Measurements from ENCODE around the gene SNRK. TPM values are rescaled to one million over a fixed set of nuclear protein-coding genes. Genes with fewer than 3 reads are reported as not detected.

Gene SNRK
- total RNA-seq, 1 experiment from 2014 or later: 12.0 TPM

- no peaks in the 10 kb centered on the region for H3K79me1 ChIP-seq (ENCODE audit: insufficient read depth, low read depth, low read length, poor library complexity, severe bottlenecking)
- H3K9me3 ChIP-seq (ENCODE audit: control insufficient read depth, low read depth, low read length): no peaks in the 10 kb centered on the region
- no peak overlapping the region for H2BK120ac ChIP-seq (ENCODE audit: low read depth, low read length, poor library complexity, severe bottlenecking)
- TF ChIP-seq, protein P1, sequence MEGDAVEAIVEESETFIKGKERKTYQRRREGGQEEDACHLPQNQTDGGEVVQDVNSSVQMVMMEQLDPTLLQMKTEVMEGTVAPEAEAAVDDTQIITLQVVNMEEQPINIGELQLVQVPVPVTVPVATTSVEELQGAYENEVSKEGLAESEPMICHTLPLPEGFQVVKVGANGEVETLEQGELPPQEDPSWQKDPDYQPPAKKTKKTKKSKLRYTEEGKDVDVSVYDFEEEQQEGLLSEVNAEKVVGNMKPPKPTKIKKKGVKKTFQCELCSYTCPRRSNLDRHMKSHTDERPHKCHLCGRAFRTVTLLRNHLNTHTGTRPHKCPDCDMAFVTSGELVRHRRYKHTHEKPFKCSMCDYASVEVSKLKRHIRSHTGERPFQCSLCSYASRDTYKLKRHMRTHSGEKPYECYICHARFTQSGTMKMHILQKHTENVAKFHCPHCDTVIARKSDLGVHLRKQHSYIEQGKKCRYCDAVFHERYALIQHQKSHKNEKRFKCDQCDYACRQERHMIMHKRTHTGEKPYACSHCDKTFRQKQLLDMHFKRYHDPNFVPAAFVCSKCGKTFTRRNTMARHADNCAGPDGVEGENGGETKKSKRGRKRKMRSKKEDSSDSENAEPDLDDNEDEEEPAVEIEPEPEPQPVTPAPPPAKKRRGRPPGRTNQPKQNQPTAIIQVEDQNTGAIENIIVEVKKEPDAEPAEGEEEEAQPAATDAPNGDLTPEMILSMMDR (conservative IDR thresholded peaks at IDR 0.05): no peak
- no peak overlapping the region for H2AK5ac ChIP-seq (ENCODE audit: insufficient read length, low read length)
- no peak for DNase-seq
- H3K79me2 ChIP-seq (ENCODE audit: insufficient read depth, low read length): no peaks in the 10 kb centered on the region
- H2BK15ac ChIP-seq (ENCODE audit: low read depth, low read length): no peak overlapping the region; the same call in 1 of the 2 replicates
- no peak overlapping the region for H2BK5ac ChIP-seq (ENCODE audit: insufficient read length, low read length)
- H3K27me3 ChIP-seq (ENCODE audit: insufficient read depth, low read length): no peaks in the 10 kb centered on the region
- no peak overlapping the region for H4K91ac ChIP-seq (ENCODE audit: insufficient read length, low read depth, low read length)
- H3K23me2 ChIP-seq (ENCODE audit: insufficient read length, low read depth, low read length, poor library complexity, severe bottlenecking): no peaks in the 10 kb centered on the region
- H3K27me3 Mint-ChIP-seq (ENCODE audit: low read depth): peaks cover 11% of the 10 kb centered on the region
- no CpG with 5 or more reads among the region's 4 CpGs for WGBS (ENCODE audit: extremely low coverage, insufficient read length, low lambda C conversion rate)
- H4K8ac ChIP-seq (replicated peaks; ENCODE audit: insufficient read length, low read depth, low read length): no peak overlapping the region
- H3K4me1 Mint-ChIP-seq: peaks cover 17 to 25% of the 10 kb centered on the region in 2 experiments
- H3K14ac ChIP-seq (ENCODE audit: insufficient read depth, low read length): no peak overlapping the region
- no peak overlapping the region for H3K4ac ChIP-seq (ENCODE audit: low read depth, low read length)
- no peak overlapping the region for H3T11ph ChIP-seq (ENCODE audit: low read length)
- no peak overlapping the region for H3K9ac ChIP-seq (ENCODE audit: extremely low read depth, insufficient read length, low read length)
- no peaks in the 10 kb centered on the region; the same call in 1 of the 2 replicates for H3K4me1 ChIP-seq (ENCODE audit: insufficient read depth, low read length)
- no peaks in the 10 kb centered on the region; a peak in 1 of 7 replicates for H3K36me3 Mint-ChIP-seq (ENCODE audit: insufficient read depth in 1 of 3, low read depth in 3 of 3)
- no peak overlapping the region for H2BK20ac ChIP-seq (ENCODE audit: low read depth, low read length, poor library complexity, severe bottlenecking)
- H3K56ac ChIP-seq (ENCODE audit: insufficient read length, low read depth, low read length): no peak overlapping the region
- no peaks in the 10 kb centered on the region for H4K20me1 ChIP-seq (ENCODE audit: control insufficient read depth, insufficient read depth, insufficient read length)
- no peak overlapping the region for H3K18ac ChIP-seq (ENCODE audit: insufficient read length, low read depth, low read length)
- H2AFZ ChIP-seq (ENCODE audit: low read length): no peak overlapping the region
- H3K4me3 Mint-ChIP-seq: no peak overlapping the region
- H3K23ac ChIP-seq (ENCODE audit: insufficient read length, low read depth, low read length): no peak overlapping the region
- H3K4me2 ChIP-seq (ENCODE audit: insufficient read depth, insufficient read length, low read length): no peak overlapping the region
- H3K9me3 Mint-ChIP-seq: no peaks in the 10 kb centered on the region
- no peak overlapping the region for H4K5ac ChIP-seq (ENCODE audit: insufficient read length, low read depth, low read length)
- no peak overlapping the region for H2BK12ac ChIP-seq (ENCODE audit: insufficient read length, low read depth, low read length)
- H3K27ac Mint-ChIP-seq: no peak overlapping the region
- H3K27ac ChIP-seq (ENCODE audit: insufficient read length, low read depth, low read length): no peak overlapping the region
These were observed 33.0 kb upstream of the SNRK start for GRCh38 chr3:43253294-43253693.
